Ishikawa (cell line): ENCODE results near the gene SEPTIN10.

ENCODE experiments used
- CREB1 ChIP-seq: IDR thresholded peaks from 2 replicates; pipeline ENCODE4 v1.6.1; 2012; ENCODE audit warnings: low read depth
- RAD21 ChIP-seq: IDR thresholded peaks from 2 replicates; pipeline ENCODE4 v1.6.1; 2012; ENCODE audit warnings: low read depth
- TF ChIP-seq, protein P1 (sequence below): IDR thresholded peaks from 2 replicates; pipeline ENCODE4 v1.6.1; 2012
- TF ChIP-seq, protein P2 (sequence below): IDR thresholded peaks from 2 replicates; pipeline ENCODE4 v1.6.1; 2012; ENCODE audit warnings: low read depth, mild to moderate bottlenecking

DNA sequence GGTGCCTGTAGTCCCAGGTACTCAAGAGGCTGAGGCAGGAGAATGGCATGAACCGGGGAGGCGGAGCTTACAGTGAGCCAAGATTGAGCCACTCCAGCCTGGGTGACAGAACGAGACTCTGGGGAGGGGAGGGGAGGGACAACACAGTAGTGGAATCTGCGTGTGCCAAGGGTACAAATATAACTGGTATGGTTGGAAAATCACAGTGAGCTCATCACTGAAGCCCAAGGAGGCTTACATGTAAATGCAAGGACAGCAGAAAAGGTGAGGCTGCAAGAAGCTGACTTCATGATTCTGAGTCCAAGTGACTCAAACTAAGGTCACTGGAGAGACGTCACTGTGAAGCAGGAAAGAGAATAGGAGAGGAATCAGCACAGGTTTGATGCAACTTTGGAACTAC is 9.2 kb downstream of the SEPTIN10 start:
- TF ChIP-seq RAD21 (no peak), CREB1 (no peak)
- TF ChIP-seq, protein P1, sequence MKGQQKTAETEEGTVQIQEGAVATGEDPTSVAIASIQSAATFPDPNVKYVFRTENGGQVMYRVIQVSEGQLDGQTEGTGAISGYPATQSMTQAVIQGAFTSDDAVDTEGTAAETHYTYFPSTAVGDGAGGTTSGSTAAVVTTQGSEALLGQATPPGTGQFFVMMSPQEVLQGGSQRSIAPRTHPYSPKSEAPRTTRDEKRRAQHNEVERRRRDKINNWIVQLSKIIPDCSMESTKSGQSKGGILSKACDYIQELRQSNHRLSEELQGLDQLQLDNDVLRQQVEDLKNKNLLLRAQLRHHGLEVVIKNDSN: no peak
- TF ChIP-seq, protein P2, sequence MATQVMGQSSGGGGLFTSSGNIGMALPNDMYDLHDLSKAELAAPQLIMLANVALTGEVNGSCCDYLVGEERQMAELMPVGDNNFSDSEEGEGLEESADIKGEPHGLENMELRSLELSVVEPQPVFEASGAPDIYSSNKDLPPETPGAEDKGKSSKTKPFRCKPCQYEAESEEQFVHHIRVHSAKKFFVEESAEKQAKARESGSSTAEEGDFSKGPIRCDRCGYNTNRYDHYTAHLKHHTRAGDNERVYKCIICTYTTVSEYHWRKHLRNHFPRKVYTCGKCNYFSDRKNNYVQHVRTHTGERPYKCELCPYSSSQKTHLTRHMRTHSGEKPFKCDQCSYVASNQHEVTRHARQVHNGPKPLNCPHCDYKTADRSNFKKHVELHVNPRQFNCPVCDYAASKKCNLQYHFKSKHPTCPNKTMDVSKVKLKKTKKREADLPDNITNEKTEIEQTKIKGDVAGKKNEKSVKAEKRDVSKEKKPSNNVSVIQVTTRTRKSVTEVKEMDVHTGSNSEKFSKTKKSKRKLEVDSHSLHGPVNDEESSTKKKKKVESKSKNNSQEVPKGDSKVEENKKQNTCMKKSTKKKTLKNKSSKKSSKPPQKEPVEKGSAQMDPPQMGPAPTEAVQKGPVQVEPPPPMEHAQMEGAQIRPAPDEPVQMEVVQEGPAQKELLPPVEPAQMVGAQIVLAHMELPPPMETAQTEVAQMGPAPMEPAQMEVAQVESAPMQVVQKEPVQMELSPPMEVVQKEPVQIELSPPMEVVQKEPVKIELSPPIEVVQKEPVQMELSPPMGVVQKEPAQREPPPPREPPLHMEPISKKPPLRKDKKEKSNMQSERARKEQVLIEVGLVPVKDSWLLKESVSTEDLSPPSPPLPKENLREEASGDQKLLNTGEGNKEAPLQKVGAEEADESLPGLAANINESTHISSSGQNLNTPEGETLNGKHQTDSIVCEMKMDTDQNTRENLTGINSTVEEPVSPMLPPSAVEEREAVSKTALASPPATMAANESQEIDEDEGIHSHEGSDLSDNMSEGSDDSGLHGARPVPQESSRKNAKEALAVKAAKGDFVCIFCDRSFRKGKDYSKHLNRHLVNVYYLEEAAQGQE: no peak
